Right atrium auricular region (tissue), 2 donors: Measurements from ENCODE around the gene ADGRG7. TPM values are rescaled to one million over a fixed set of nuclear protein-coding genes. Genes with fewer than 3 reads are reported as not detected.

ENCODE experiments used
- DNase-seq: peaks from one replicate; pipeline ENCODE4 v3.0.0-alpha.2; 2019; ENCODE audit warnings: low spot score
- H3K27ac ChIP-seq, 2 donors: fragments of 200-600 bp; sonication (generic); 1 replicate in 1 of 2; 2 replicates in 1 of 2; pipeline ENCODE4 v1.5.1; 2016 to 2019
- H3K27me3 ChIP-seq, 2 donors: fragments of 200-600 bp; sonication (generic); one replicate each; pipeline versions ENCODE4 v1.5.1 to v1.6.0; 2017 to 2019
- H3K36me3 ChIP-seq: fragments of 200-600 bp; sonication (generic); one replicate; pipeline ENCODE4 v1.5.1; 2016
- H3K4me1 ChIP-seq, 2 donors: fragments of 200-600 bp; sonication (generic); one replicate each; pipeline versions ENCODE4 v1.5.1 to v1.6.0; 2017 to 2019
- H3K4me3 ChIP-seq, 2 donors: fragments of 200-600 bp; sonication (generic); 1 replicate in 1 of 2; 2 replicates in 1 of 2; pipeline ENCODE4 v1.5.1; 2017 to 2019; ENCODE audit warnings: mild to moderate bottlenecking in 1 of 2, moderate library complexity in 1 of 2
- H3K9me3 ChIP-seq, 2 donors: fragments of 200-600 bp; sonication (generic); one replicate each; pipeline ENCODE4 v1.5.1; 2019
- CTCF ChIP-seq, 2 donors: fragments of 200-600 bp; sonication (generic); IDR thresholded peaks; one replicate each; pipeline ENCODE4 v1.5.1; 2019; ENCODE audit warnings: antibody characterized with exemption in 2 of 2
- total RNA-seq, 2 donors: library from RNA; depleted of rRNA; stranded (reverse); fragments of >200 nt; gene quantifications; one replicate each; pipeline ENCODE4 v1.1.0, GENCODE V29; 2016

The ADGRG7 gene
- total RNA-seq, 2 donors from 2014 or later, result not detected

GRCh38 chr3:100696161-100696560 lies 86.8 kb downstream of the ADGRG7 start:
- Histone ChIP-seq H3K4me3 (no peak overlapping the region), H3K27me3 (no peaks in the 10 kb centered on the region), H3K4me1 (no peaks in the 10 kb centered on the region), H3K27ac (no peak overlapping the region), H3K9me3 (no peaks in the 10 kb centered on the region), H3K36me3 (no peaks in the 10 kb centered on the region)
- DNase-seq, result no peak
- no peak for TF ChIP-seq CTCF (IDR thresholded peaks at IDR 0.05)

- no peak for TF ChIP-seq CTCF (IDR thresholded peaks at IDR 0.05)
- H3K36me3 ChIP-seq, result no peaks in the 10 kb centered on the region
- H3K27ac ChIP-seq, result no peak overlapping the region
- no peaks in the 10 kb centered on the region for H3K9me3 ChIP-seq
- no peaks in the 10 kb centered on the region for H3K27me3 ChIP-seq
- no peak for DNase-seq
- H3K4me3 ChIP-seq, result no peak overlapping the region
- no peaks in the 10 kb centered on the region for H3K4me1 ChIP-seq
These were observed 87.8 kb downstream of the ADGRG7 start for GRCh38 chr3:100697172-100697571.

GRCh38 chr3:100697723-100698285 lies 88.4 kb downstream of the ADGRG7 start:
- Histone ChIP-seq H3K27ac (no peak overlapping the region), H3K36me3 (no peaks in the 10 kb centered on the region), H3K27me3 (no peaks in the 10 kb centered on the region), H3K4me1 (no peaks in the 10 kb centered on the region), H3K9me3 (no peaks in the 10 kb centered on the region), H3K4me3 (no peak overlapping the region)
- no peak for TF ChIP-seq CTCF (IDR thresholded peaks at IDR 0.05)
- DNase-seq, result no peak

GRCh38 chr3:100698736-100699135 lies 89.3 kb downstream of the ADGRG7 start:
- TF ChIP-seq CTCF (IDR thresholded peaks at IDR 0.05), result no peak
- Histone ChIP-seq H3K4me3 (no peak overlapping the region), H3K4me1 (no peaks in the 10 kb centered on the region), H3K27ac (no peak overlapping the region), H3K36me3 (no peaks in the 10 kb centered on the region), H3K9me3 (no peaks in the 10 kb centered on the region), H3K27me3 (no peaks in the 10 kb centered on the region)
- no peak for DNase-seq

- no peak for TF ChIP-seq CTCF (IDR thresholded peaks at IDR 0.05)
- Histone ChIP-seq H3K9me3 (no peaks in the 10 kb centered on the region), H3K4me3 (no peak overlapping the region), H3K36me3 (no peaks in the 10 kb centered on the region), H3K27me3 (no peaks in the 10 kb centered on the region), H3K4me1 (no peaks in the 10 kb centered on the region), H3K27ac (no peak overlapping the region)
- DNase-seq, result no peak
These were observed 91.3 kb downstream of the ADGRG7 start for GRCh38 chr3:100700708-100701107.
